ENCODE results near the gene PTPRS. TPM values are rescaled to one million over a fixed set of nuclear protein-coding genes. Genes with fewer than 3 reads are reported as not detected.
A peak's percentile ranks its signal among the peaks of the same experiment; 100 is the strongest.

The PTPRS gene
- total and polyA plus RNA-seq, 2 of the 13 experiments (the other 11 are each of a cell fraction or from before 2014, with no cell fraction given): 32.7 to 43.9 TPM

GRCh38 chr19:5292822-5293611, 47.6 kb downstream of the PTPRS start (continued):
- TF ChIP-seq ZNF142 (CRISPR knock-in tag; IDR thresholded peaks at IDR 0.05): no peak
- peak; percentile 68 for TF ChIP-seq HNRNPK (IDR thresholded peaks at IDR 0.05; ENCODE audit: low read depth, low read length, poor library complexity, severe bottlenecking)
- TF ChIP-seq PCBP1 (IDR thresholded peaks at IDR 0.05; ENCODE audit: borderline replicate concordance, low read depth, low read length): no peak
- TF ChIP-seq BRF2 (CRISPR knock-in tag; IDR thresholded peaks at IDR 0.05): no peak
- TF ChIP-seq DNMT1 (CRISPR knock-in tag; IDR thresholded peaks at IDR 0.05): no peak
- 0 out of 2 replicates have a peak, but pooled peaks have one; percentile 48 for TF ChIP-seq YEATS4 (CRISPR knock-in tag; IDR thresholded peaks at IDR 0.05; ENCODE audit: borderline replicate concordance)
- TF ChIP-seq MYNN (CRISPR knock-in tag; IDR thresholded peaks at IDR 0.05; ENCODE audit: low read depth): no peak
- TF ChIP-seq IKZF4 (CRISPR knock-in tag; IDR thresholded peaks at IDR 0.05; ENCODE audit: borderline replicate concordance, low read depth, not compliant biosample characterization): no peak
- no peak for TF ChIP-seq ZBTB7A (CRISPR knock-in tag; IDR thresholded peaks at IDR 0.05)
- no peak for TF ChIP-seq ZNF567 (CRISPR knock-in tag; IDR thresholded peaks at IDR 0.05; ENCODE audit: borderline replicate concordance)
- no peak for TF ChIP-seq TIGD3 (CRISPR knock-in tag; IDR thresholded peaks at IDR 0.05; ENCODE audit: borderline replicate concordance)
- TF ChIP-seq RAD51 (IDR thresholded peaks at IDR 0.05; ENCODE audit: borderline replicate concordance): no peak
- TF ChIP-seq EEA1 (CRISPR knock-in tag; IDR thresholded peaks at IDR 0.05; ENCODE audit: borderline replicate concordance): peak; percentile 77; the same call in 1 of the 2 replicates
- TF ChIP-seq REPIN1 (CRISPR knock-in tag; IDR thresholded peaks at IDR 0.05; ENCODE audit: borderline replicate concordance, low read depth): no peak
- TF ChIP-seq HNRNPL (IDR thresholded peaks at IDR 0.05; ENCODE audit: low read depth, low read length): no peak
- TF ChIP-seq FOXK2 (IDR thresholded peaks at IDR 0.05): no peak
- TF ChIP-seq ZNF256 (CRISPR knock-in tag; conservative IDR thresholded peaks at IDR 0.05): no peak
- TF ChIP-seq ETS1 (CRISPR knock-in tag; IDR thresholded peaks at IDR 0.05): no peak

All from HepG2 (cell line).